GM19238 (cell line): Measurements from ENCODE around the gene KREMEN1.

Experiments used
- DNase-seq: peaks from one replicate; pipeline ENCODE4 v3.0.0; 2011; ENCODE audit warnings: low spot score; ENCODE audit not compliant: insufficient read length

KREMEN1 gene

GRCh38 chr22:29149841-29150555, 77.2 kb downstream of the KREMEN1 start:
- DNase-seq, result no peak

DNA sequence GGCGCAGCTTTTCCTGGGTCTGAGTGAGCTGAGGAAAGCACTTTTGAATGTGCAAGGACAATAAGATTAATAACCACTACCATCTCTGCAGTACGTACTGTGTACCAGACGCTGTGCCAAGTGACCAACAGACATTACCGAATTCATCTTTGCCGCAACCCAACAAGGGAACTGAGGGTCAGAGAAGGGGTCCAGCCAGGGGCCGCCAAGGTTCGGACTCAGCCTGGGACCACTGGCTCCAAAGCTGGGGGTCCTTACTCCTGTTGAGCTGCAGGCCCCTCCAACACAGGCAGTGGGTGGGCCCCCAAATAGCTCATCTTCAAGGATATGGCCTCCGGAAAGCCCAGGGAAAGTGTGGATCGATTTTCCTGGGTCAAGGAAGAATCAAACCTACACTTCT, 77.9 kb downstream of the KREMEN1 start:
- DNase-seq, result no peak

DNA sequence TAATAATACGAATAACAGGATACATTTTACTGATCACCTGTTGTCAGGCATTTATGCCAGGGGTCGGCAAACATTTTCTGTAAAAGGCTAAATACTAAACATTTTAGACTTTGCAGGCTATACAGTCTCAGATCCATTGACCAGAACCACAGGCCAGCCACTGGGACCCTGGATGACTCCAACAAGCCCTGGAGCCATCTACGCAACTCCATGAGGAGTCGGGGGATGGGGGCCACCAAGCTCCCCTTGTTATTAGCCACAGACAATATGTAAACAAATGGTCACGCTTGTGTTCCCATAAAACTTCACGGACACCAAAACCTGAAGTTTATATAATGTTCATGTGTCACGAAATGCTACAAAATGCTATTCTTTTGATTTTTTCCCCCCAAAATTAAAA, 78.5 kb downstream of the KREMEN1 start:
- DNase-seq, result no peak

GRCh38 chr22:29152045-29152953, 79.5 kb downstream of the KREMEN1 start:
- no peak for DNase-seq

DNA sequence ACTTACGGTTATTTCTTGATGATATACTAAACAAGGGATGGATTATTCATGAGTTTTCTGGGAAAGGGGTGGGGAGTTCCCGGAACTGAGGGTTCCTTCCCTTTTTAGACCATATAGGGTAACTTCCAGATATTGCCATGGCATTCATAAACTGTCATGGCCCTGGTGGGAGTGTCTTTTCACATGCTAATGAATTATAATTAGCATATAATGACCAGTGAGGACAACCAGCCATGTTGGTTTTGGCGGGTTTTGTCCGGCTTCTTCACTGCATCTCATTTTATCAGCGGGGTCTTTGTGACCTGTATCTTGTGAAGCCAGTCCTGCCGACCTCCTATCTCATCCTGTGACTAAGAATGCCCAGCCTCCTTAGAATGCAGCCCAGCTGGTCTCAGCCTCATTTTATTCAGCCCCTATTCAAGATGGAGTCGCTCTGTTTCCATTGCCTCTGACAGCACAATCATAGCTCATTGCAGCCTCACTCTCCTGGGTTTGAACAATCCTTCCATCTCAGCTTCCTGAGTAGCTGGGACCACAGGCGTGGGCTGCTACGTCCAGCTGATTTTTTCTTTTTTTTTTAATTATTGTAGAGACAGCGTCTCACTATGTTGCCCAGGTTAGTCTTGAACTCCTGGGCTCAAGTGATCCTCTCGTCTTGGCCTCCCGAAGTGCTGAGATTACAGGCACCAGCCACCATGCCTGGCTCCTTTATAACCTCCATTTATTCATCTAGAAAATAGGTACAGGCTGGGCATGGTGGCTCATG, 80.3 kb downstream of the KREMEN1 start:
- no peak for DNase-seq

GRCh38 chr22:29154364-29155048, 81.7 kb downstream of the KREMEN1 start:
- DNase-seq, result peak; percentile 70

DNA sequence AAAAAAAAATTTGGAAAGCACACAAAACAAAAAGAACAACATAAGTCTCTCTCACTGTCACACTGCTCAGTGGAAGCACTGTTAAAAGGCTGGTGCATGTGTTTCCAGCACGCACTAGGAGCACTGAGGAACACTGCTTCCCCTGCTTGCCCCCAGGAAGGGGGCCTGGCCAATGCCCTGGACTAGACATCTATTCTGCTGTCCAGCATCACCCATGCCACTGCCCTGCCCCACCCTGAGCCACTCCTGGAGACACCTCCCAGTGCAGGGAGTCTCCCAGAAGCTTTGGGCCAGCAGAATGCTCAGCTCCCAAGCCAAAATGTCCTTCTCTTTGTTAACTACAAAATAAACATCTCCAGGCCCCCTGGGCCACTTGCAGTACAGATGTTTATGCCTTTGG, 83.1 kb downstream of the KREMEN1 start:
- no peak for DNase-seq

DNA sequence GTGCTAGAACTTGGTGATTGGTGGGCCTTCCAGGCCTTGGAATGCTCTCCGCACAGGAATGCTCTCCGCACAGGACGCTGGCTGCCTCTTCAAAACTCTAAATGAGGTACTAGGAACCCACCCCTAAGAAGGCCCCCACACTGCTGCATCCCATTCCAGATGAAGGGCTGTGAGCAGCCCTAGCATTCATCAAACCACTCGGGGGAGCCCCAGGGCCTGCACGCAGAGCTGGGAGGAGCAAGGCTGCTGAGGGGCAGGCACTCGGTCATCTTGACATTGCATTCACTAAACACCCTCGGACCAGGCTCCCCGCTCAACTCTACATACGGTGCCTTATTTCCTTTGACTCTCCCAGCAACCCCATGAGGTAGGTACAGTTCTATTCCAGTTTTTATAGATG, 83.7 kb downstream of the KREMEN1 start:
- DNase-seq, result no peak

- no peak for DNase-seq
These were observed 85.1 kb downstream of the KREMEN1 start for GRCh38 chr22:29157759-29158535.

DNA sequence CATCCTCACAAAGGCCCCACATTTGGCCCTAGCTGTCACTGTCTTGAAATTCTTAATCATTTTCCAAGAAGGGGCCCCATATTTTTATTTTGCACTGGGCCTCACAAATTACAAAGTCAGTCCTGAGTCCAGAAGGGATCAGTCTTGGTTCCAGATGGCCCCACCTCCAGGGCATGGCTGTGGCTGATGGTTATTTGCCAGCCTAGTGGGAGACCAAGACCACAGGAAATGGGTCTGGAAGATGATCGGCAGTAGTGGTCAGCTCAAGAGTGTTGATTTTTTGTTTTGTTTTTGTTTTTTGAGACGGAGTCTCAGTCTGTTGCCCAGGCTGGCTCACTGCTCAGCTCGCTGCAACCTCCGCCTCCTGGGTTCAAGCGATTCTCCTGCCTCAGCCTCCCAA, 85.7 kb downstream of the KREMEN1 start:
- DNase-seq, result no peak

DNA sequence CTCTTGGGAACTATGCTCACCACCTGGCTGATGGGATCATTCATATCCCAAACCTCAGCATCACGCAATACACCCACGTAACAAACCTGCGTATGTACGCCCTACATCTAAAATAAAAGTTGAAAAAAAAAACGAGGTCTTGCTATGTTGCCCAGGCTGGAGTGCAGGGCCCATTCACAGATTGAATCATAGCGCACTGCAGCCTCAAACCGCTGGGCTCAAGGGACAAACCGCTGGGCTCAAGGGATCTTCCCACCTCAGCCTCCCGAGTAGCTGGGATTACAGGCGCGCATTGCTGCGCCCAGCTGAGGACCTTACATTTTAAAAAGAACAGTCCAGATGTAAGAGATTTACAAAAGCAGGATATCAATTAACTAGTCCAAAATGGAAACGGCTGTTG, 91.0 kb downstream of the KREMEN1 start:
- no peak for DNase-seq

GRCh38 chr22:29165321-29166060, 92.7 kb downstream of the KREMEN1 start:
- no peak for DNase-seq

GRCh38 chr22:29166180-29166579, 93.3 kb downstream of the KREMEN1 start:
- no peak for DNase-seq

GRCh38 chr22:29167032-29167911, 94.4 kb downstream of the KREMEN1 start:
- DNase-seq, result peak; percentile 87

DNA sequence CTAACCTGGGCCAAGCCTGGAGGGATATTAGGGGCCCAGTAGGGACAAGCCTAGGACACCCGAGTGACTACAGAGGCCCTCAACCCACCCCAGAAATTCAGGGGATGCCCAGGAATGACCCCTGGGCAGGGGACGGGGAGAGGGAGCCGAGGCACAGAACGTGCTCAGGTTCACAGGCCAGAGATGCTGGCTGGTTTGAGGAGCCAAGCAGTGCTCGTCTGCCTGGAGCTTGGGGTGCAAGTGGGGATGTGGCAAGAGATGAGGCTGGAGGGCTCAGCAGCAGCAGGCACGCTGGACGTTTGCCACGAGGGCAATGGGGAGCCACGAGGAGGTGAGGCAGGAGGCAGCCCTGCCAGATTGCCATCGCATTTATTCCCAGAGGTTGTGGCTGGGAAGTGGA, 98.9 kb downstream of the KREMEN1 start:
- DNase-seq, result no peak

DNA sequence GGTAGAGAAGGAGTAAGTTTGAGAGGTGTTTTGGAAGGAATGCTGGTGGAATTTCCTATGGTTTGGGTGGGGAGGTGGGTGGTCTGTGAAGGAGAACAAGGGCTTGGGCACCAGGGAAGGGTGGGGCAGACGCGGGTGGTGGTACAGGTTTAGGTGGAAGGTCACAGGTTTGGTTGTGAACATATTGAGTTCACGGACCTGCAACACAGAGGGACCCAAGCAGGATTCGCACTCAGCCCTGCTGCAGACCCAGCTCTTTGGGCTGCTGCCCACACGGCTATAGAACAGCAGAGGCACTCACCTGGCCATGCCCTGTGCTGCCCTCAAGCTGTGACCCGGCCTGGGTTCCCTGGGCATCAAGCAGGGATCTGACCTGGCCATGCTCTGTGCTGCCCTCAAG, 99.4 kb downstream of the KREMEN1 start:
- DNase-seq, result no peak

- DNase-seq, result no peak
These were observed 102.5 kb downstream of the KREMEN1 start for GRCh38 chr22:29175312-29175835.

DNA sequence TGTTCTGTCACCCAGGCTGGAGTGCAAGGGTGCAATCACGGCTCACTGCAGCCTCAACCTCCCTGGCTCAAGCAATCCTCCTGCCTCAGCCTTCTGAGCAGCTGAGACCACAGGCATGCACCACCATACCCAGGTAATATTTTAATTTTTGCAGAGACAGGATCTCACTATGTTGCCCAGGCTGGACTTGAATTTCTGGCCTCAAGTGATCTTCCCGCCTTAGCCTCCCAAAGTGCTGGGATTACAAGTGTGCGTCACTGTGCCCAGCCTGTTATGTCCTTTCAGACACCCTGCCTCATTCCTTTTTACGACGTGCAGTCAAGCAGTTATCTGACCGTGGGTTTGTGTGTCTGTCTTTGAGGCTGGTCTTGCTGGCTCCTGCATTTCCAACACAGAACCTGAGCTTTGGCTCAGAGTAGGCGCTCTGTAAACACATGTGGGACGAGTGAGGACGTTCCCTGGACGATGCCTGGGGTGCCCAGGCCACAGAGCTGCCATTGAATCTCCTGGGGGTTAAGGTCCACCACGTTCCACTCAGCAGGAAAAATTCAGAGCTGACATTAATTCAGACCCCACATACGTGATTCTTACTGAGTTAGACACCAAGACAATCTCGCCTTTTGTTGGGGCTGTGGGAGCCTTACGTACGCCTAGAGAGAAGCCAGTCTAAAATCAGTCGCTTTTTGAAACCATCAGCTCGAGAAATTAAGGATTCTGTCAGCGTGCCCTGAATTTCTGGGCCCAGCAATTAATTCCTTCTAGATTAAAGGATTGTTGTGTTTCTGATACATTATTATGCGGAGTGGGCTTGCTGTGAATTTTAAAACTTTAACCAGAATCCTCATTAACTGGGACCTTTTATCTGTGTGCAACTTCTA, 111.4 kb downstream of the KREMEN1 start:
- no peak for DNase-seq
